Ovary (tissue), 3 donors: Measurements from ENCODE around the gene MYOCOS.

Experiments used
- CTCF ChIP-seq, 3 donors: fragments of 450-650 bp in 2 of 3; fragments of 200-600 bp in 1 of 3; IDR thresholded peaks; one replicate each; pipeline versions ENCODE4 v1.5.1 to v1.8.0; 2016 to 2022; ENCODE audit warnings: antibody characterized with exemption in 3 of 3, mild to moderate bottlenecking in 1 of 3
- EP300 ChIP-seq: sonication (generic); formaldehyde crosslinking; IDR thresholded peaks from one replicate; pipeline ENCODE4 v1.6.1; 2017; ENCODE audit warnings: antibody characterized with exemption
- POLR2A ChIP-seq: fragments of 450-650 bp; IDR thresholded peaks from one replicate; pipeline ENCODE4 v1.6.1; 2017; ENCODE audit warnings: antibody characterized with exemption, mild to moderate bottlenecking, moderate library complexity
- donor health status: DM: no; HTN: no; CAD: no.

DNA sequence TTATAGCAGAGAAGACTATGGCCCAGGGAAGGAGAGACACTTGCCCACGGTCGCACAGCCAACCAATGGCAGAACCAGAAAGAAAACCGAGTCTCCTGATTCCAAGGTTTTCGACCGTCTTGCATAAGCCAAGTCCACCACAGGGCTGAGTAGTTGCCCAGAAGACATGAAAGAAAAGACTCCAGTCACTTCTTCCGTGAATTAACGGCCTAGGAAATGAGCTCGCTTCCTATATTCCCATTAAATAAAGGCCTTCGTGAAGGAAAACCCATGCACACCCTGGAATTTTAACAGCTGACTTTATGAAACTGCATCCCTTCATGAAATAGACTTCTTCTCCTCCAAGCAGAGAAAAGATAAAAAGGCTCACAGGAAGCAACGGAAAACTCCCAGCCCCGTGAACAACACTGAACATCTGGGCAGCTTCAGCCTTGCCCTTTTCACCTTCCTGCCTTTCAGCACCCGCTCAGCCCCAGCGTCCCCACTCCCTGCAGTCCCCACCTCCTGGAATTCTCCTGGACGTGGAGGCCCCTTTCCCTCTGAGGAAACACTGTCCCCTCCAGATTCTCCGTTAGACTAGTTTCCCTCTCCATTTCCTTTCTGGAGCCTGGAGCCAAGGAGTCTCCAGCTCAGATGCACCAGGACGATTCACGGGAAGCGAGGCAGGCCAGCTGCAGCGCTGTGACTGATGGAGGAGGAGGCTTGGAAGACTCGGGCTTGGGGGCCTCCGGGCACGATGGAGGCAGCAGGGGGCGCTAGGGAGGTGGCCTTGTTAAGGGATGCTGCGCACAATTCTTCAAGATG lies 33.1 kb downstream of the MYOCOS start:
- TF ChIP-seq POLR2A, result no peak
- TF ChIP-seq CTCF (IDR thresholded peaks at IDR 0.05), result no peak
- no peak for TF ChIP-seq EP300
